GM23338 (cell line): ENCODE measurements around the gene SERPINA6. TPM values are rescaled to one million over a fixed set of nuclear protein-coding genes. Genes with fewer than 3 reads are reported as not detected.

Experiments
- ATAC-seq: fragments of 200-7000 bp; cut with Tn5 transposase; 3 replicates; pipeline ENCODE4 v1.9.1; 2020
- DNase-seq: peaks from one replicate; pipeline ENCODE4 v3.0.0-alpha.2; 2015; ENCODE audit warnings: low spot score
- H2AFZ ChIP-seq: fragments of 200-600 bp; sonication (generic); 2 replicates; pipeline ENCODE4 v1.8.0; 2016; ENCODE audit warnings: antibody characterized with exemption, mild to moderate bottlenecking, moderate library complexity
- H3F3A ChIP-seq: fragments of 200-600 bp; sonication (generic); replicated peaks from 2 replicates; pipeline ENCODE4 v1.8.0; 2017; ENCODE audit warnings: antibody characterized with exemption, mixed run types, low read depth
- H3K27ac ChIP-seq: fragments of 200-600 bp; sonication (generic); 2 replicates; pipeline ENCODE4 v1.6.1; 2016; ENCODE audit warnings: low read depth
- H3K27me3 ChIP-seq: fragments of 200-600 bp; sonication (generic); 2 replicates; pipeline ENCODE4 v1.8.0; 2016; ENCODE audit warnings: mild to moderate bottlenecking, mixed run types, moderate library complexity; ENCODE audit not compliant: insufficient read depth
- H3K36me3 ChIP-seq: fragments of 200-600 bp; sonication (generic); 2 replicates; pipeline ENCODE4 v1.8.0; 2016; ENCODE audit warnings: mild to moderate bottlenecking; ENCODE audit not compliant: insufficient read depth
- H3K4me1 ChIP-seq: fragments of 200-600 bp; sonication (generic); 2 replicates; pipeline ENCODE4 v1.8.0; 2016; ENCODE audit warnings: mild to moderate bottlenecking, moderate library complexity; ENCODE audit not compliant: insufficient read depth
- H3K4me2 ChIP-seq: fragments of 200-600 bp; sonication (generic); 2 replicates; pipeline ENCODE4 v1.7.1; 2017; ENCODE audit warnings: mixed run types
- H3K4me3 ChIP-seq: fragments of 200-600 bp; sonication (generic); 2 replicates; pipeline ENCODE4 v1.6.1; 2016; ENCODE audit warnings: mixed run types
- H3K79me2 ChIP-seq: fragments of 200-600 bp; sonication (generic); replicated peaks from 2 replicates; pipeline ENCODE4 v1.8.0; 2017; ENCODE audit warnings: mild to moderate bottlenecking; ENCODE audit not compliant: insufficient read depth
- H3K9me2 ChIP-seq: fragments of 200-600 bp; sonication (generic); 2 replicates; pipeline ENCODE4 v1.8.0; 2017; ENCODE audit not compliant: insufficient read depth
- H4K20me1 ChIP-seq: fragments of 200-600 bp; sonication (generic); replicated peaks from 2 replicates; pipeline ENCODE4 v1.8.0; 2017; ENCODE audit warnings: mild to moderate bottlenecking; ENCODE audit not compliant: insufficient read depth
- H3K27ac Mint-ChIP-seq: 2 replicates; pipeline ENCODE4 v1.8.0; 2020; ENCODE audit warnings: inconsistent platforms, mild to moderate bottlenecking, moderate library complexity, mixed read lengths
- H3K27me3 Mint-ChIP-seq: 3 replicates; pipeline ENCODE4 v1.8.0; 2022; ENCODE audit warnings: low read depth, mild to moderate bottlenecking, moderate library complexity, mixed read lengths, inconsistent platforms; ENCODE audit not compliant: insufficient read depth, poor library complexity
- H3K36me3 Mint-ChIP-seq: 3 replicates; pipeline ENCODE4 v1.8.0; 2021; ENCODE audit warnings: low read depth, mild to moderate bottlenecking, inconsistent platforms, moderate library complexity, mixed read lengths
- H3K4me1 Mint-ChIP-seq: 3 replicates; pipeline ENCODE4 v1.8.0; 2020; ENCODE audit warnings: mild to moderate bottlenecking, inconsistent platforms, mixed read lengths
- H3K4me3 Mint-ChIP-seq: 3 replicates; pipeline ENCODE4 v1.8.0; 2021; ENCODE audit warnings: moderate library complexity, mild to moderate bottlenecking, inconsistent platforms, mixed read lengths
- H3K9me3 Mint-ChIP-seq: 3 replicates; pipeline ENCODE4 v1.8.0; 2020; ENCODE audit warnings: moderate library complexity, mild to moderate bottlenecking, inconsistent platforms, mixed read lengths
- CTCF ChIP-seq, 2 experiments: fragments of 200-600 bp in 1 of 2; sonication (generic) in 1 of 2; conservative IDR thresholded peaks; 2 replicates each; pipeline versions ENCODE4 v1.5.1 to v1.6.1; 2016 to 2017; ENCODE audit warnings: antibody characterized with exemption in 2 of 2, low read depth in 2 of 2, mild to moderate bottlenecking in 2 of 2, moderate library complexity in 1 of 2
- EZH2phosphoT487 ChIP-seq: fragments of 200-600 bp; sonication (generic); IDR thresholded peaks from one replicate; pipeline ENCODE4 v1.8.1; 2018; ENCODE audit warnings: antibody characterized with exemption; ENCODE audit not compliant: unreplicated experiment
- JUNB ChIP-seq: IDR thresholded peaks from one replicate; pipeline ENCODE4 v1.6.1; 2016; ENCODE audit warnings: antibody characterized with exemption; ENCODE audit not compliant: unreplicated experiment
- STAT1 ChIP-seq: IDR thresholded peaks from one replicate; pipeline ENCODE4 v1.6.1; 2016; ENCODE audit warnings: antibody characterized with exemption; ENCODE audit not compliant: unreplicated experiment
- ZNF462 ChIP-seq: fragments of 250-450 bp; sonication (Bioruptor Pico); IDR thresholded peaks from 2 replicates; pipeline ENCODE4 v1.5.0; 2020; ENCODE audit warnings: mild to moderate bottlenecking, moderate library complexity
- polyA plus RNA-seq: library from polyadenylated mRNA; unstranded; fragments of >200 nt; fragmentation: Nextera tagmentation; extraction: Ambion mirVana; gene quantifications from 2 replicates; pipeline ENCODE4 v1.2.1, GENCODE V29; 2016
- total RNA-seq: library from RNA; depleted of rRNA; stranded (reverse); fragments of >200 nt; shearing (Covaris generic); gene quantifications from 2 replicates; pipeline ENCODE4 v1.2.3, GENCODE V29; 2014

The SERPINA6 gene
- total and polyA plus RNA-seq, 2 experiments from 2014 or later, result not detected

- TF ChIP-seq CTCF (conservative IDR thresholded peaks at IDR 0.05; ENCODE audit: low read depth in 2 of 2) (no peak), JUNB (no peak), STAT1 (no peak), ZNF462 (CRISPR knock-in tag) (no peak)
Measured at GRCh38 chr14:94349276-94349675, 26.1 kb upstream of the SERPINA6 start (continued).

GRCh38 chr14:94348836-94349235 is 25.7 kb upstream of the SERPINA6 start:
- ATAC-seq (no peak), DNase-seq (no peak)

More at GRCh38 chr14:94348836-94349235, 25.7 kb upstream of the SERPINA6 start:
- H3K9me3 Mint-ChIP-seq, result peaks cover 5% of the 10 kb centered on the region; the same call in 1 of the 3 replicates
- no peaks in the 10 kb centered on the region for H3K36me3 Mint-ChIP-seq
- Histone ChIP-seq H3K9me2 (peaks cover 11% of the 10 kb centered on the region), H3K4me3 (no peak overlapping the region), H3K27ac (no peak overlapping the region), H3K79me2 (no peaks in the 10 kb centered on the region), H3K36me3 (no peaks in the 10 kb centered on the region), H3K27me3 (no peaks in the 10 kb centered on the region), H4K20me1 (no peaks in the 10 kb centered on the region), H3F3A (no peaks in the 10 kb centered on the region), H2AFZ (no peak overlapping the region), H3K4me1 (no peaks in the 10 kb centered on the region), H3K4me2 (no peak overlapping the region)
- H3K4me3 Mint-ChIP-seq, result no peak overlapping the region
- H3K27ac Mint-ChIP-seq, result no peak overlapping the region
- H3K27me3 Mint-ChIP-seq, result no peaks in the 10 kb centered on the region
- no peaks in the 10 kb centered on the region for H3K4me1 Mint-ChIP-seq
- no peak for TF ChIP-seq EZH2phosphoT487
- TF ChIP-seq STAT1, result no peak
